ENCODE results near the gene SERTAD3. TPM values are rescaled to one million over a fixed set of nuclear protein-coding genes. Genes with fewer than 3 reads are reported as not detected.
"Not testable (repeated sequence)": the region's sequence is repeated elsewhere in the genome, so short reads cannot be mapped to it uniquely, and the experiment has no call there.

The SERTAD3 gene
- total RNA-seq, 2 donors from 2014 or later, result 14.3 to 23.9 TPM

DNA sequence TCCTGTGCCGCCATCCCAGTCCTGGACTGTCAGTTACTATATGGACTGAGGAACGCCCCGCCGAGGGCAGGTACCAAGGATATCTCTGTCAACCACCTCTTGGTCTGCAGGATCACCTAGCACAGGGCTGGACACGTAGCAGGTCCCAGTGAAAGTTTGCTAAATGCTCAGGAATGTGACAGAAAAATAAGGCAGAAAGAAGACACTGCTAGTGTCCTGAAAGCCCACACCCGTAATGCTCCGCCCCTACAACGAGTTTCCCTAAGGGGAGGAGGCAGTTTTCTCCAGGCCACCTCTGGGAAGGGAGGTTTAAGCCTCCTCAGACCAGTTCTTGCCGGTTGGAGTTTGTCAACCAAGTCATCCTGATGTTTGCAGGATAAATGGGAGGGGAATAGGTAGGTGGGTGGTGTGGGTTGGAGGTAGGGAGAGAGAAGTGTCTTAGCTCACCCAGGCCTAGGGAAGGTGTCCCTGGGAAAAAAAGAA lies 1.7 kb upstream of the SERTAD3 start:
- no peak for ATAC-seq (replicated peaks)
- H3K9me3 Mint-ChIP-seq, result no peaks in the 10 kb centered on the region
- H3K36me3 Mint-ChIP-seq (ENCODE audit: low read depth), result peaks cover 29% of the 10 kb centered on the region
- peaks cover 11% of the 10 kb centered on the region for H3K4me1 Mint-ChIP-seq
- peak overlapping the region; percentile 93 for H3K4me3 Mint-ChIP-seq
- H3K27ac Mint-ChIP-seq, result peak overlapping the region; percentile 41
- no peaks in the 10 kb centered on the region for H3K27me3 Mint-ChIP-seq

GRCh38 chr19:40444825-40445312 lies 734 bp upstream of the SERTAD3 start:
- no peaks in the 10 kb centered on the region for H3K27me3 Mint-ChIP-seq
- H3K27ac Mint-ChIP-seq, result peak overlapping the region; percentile 91
- peak overlapping the region; percentile 93 for H3K4me3 Mint-ChIP-seq
- ATAC-seq (replicated peaks), result no peak
- H3K4me1 Mint-ChIP-seq, result peaks cover 11% of the 10 kb centered on the region
- no peaks in the 10 kb centered on the region for H3K9me3 Mint-ChIP-seq
- peaks cover 33% of the 10 kb centered on the region for H3K36me3 Mint-ChIP-seq (ENCODE audit: low read depth)

DNA sequence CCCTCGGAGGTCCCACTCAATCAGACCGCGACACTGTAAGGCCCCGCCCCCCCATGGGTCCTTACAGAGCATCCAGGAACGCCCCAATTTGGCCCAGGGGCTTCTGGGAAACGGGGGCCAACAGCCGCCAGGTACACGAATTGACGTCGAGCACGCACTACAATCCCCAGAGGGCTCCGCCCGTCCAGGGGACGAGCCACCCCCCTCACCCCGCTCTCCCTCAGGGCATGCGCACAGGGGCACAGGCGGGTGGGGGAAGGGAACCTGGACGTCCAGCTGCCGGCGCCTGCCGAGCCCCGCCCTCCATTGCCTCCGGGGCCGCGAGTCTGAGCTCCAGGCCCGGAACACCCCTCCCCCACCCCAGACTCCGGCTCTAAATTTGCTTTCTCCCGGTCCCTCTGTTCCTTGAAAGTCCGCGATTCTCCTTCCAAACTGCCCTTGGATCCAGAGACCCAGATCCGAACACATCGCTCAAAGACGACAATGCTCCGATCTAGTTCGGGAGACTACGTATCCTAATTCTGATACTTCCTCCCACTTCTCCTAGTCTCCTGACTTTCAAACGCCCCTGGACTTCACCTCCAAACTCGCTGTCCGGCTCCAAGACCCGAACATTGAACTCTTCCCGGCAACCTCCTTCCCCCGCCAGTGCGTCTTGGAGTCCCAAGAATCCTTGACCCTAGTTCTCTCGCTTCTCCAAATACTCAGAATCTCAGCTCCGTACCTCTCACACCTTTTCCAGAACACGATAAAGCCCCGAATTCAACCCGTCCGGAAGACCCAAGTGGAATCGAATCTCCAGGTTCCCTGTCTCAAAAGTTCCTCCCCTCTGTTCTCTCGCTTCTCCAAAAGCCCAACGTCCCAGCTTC lies 770 bp downstream of the SERTAD3 start:
- Mint-ChIP-seq H3K36me3 (ENCODE audit: low read depth) (peaks cover 29% of the 10 kb centered on the region), H3K27me3 (no peaks in the 10 kb centered on the region), H3K4me3 (peak overlapping the region; percentile 93), H3K4me1 (peaks cover 11% of the 10 kb centered on the region), H3K9me3 (no peaks in the 10 kb centered on the region), H3K27ac (peak overlapping the region; percentile 91)
- peak; percentile 83 for ATAC-seq (replicated peaks)

GRCh38 chr19:40442328-40443130 lies 1.6 kb downstream of the SERTAD3 start:
- Mint-ChIP-seq H3K4me1 (peaks cover 11% of the 10 kb centered on the region), H3K9me3 (no peaks in the 10 kb centered on the region), H3K36me3 (ENCODE audit: low read depth) (peaks cover 29% of the 10 kb centered on the region)

GRCh38 chr19:40441719-40442253 lies 2.3 kb downstream of the SERTAD3 start:
- Mint-ChIP-seq H3K9me3 (no peaks in the 10 kb centered on the region), H3K36me3 (ENCODE audit: low read depth) (peaks cover 29% of the 10 kb centered on the region), H3K27ac (peak overlapping the region; percentile 91), H3K4me3 (peak overlapping the region; percentile 93), H3K4me1 (peaks cover 11% of the 10 kb centered on the region), H3K27me3 (no peaks in the 10 kb centered on the region)
- no peak for ATAC-seq (replicated peaks)

More at GRCh38 chr19:40442328-40443130, 1.6 kb downstream of the SERTAD3 start:
- H3K27me3 Mint-ChIP-seq, result no peaks in the 10 kb centered on the region
- no peak for ATAC-seq (replicated peaks)
- H3K4me3 Mint-ChIP-seq, result peak overlapping the region; percentile 93
- peak overlapping the region; percentile 91 for H3K27ac Mint-ChIP-seq

DNA sequence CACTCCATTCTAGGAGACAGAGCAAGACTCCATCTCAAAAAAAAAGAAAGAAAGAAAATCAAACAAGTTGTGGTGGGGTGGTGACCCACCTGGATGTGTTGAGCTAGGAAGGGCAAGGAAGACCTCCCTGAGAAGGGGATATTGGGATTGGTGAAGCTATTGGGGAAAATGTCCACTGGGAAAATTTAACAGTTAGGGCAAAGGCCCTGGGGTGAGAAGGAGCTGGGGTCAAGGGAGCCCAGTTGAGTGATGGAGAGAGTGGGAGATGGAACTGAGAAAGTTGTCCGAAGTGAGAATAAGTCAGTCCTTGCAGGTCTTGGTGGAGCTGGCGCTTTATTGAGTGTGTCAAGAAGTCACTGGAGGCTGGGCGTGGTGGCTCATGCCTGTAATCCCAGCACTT lies 5.9 kb downstream of the SERTAD3 start:
- no peak for ATAC-seq (replicated peaks)
- Mint-ChIP-seq H3K4me1 (peaks cover 9% of the 10 kb centered on the region), H3K27ac (peak overlapping the region; percentile 5), H3K27me3 (no peaks in the 10 kb centered on the region), H3K4me3 (no peak overlapping the region), H3K36me3 (ENCODE audit: low read depth) (peaks cover 29% of the 10 kb centered on the region), H3K9me3 (no peaks in the 10 kb centered on the region)

GRCh38 chr19:40433391-40434216 lies 10.5 kb downstream of the SERTAD3 start:
- peak; percentile 96 for ATAC-seq (replicated peaks)
- H3K9me3 Mint-ChIP-seq, result no peaks in the 10 kb centered on the region
- H3K27me3 Mint-ChIP-seq, result no peaks in the 10 kb centered on the region
- peak overlapping the region; percentile 96 for H3K27ac Mint-ChIP-seq
- peak overlapping the region; percentile 87 for H3K4me3 Mint-ChIP-seq
- H3K36me3 Mint-ChIP-seq (ENCODE audit: low read depth), result no peaks in the 10 kb centered on the region
- peaks cover 7% of the 10 kb centered on the region for H3K4me1 Mint-ChIP-seq

- H3K27me3 Mint-ChIP-seq; H3K36me3 Mint-ChIP-seq (ENCODE audit: low read depth); ATAC-seq (replicated peaks); H3K4me1 Mint-ChIP-seq; H3K9me3 Mint-ChIP-seq: not testable (repeated sequence)
- Mint-ChIP-seq H3K4me3 (peak overlapping the region; percentile 87), H3K27ac (peak overlapping the region; percentile 96)
Measured at GRCh38 chr19:40432760-40433159, 11.4 kb downstream of the SERTAD3 start.

- Mint-ChIP-seq H3K4me3 (no peak overlapping the region), H3K9me3 (no peaks in the 10 kb centered on the region), H3K4me1 (peaks cover 7% of the 10 kb centered on the region), H3K36me3 (ENCODE audit: low read depth) (no peaks in the 10 kb centered on the region), H3K27me3 (no peaks in the 10 kb centered on the region), H3K27ac (no peak overlapping the region)
- ATAC-seq (replicated peaks), result no peak
Measured at GRCh38 chr19:40431698-40432097, 12.4 kb downstream of the SERTAD3 start.

- not testable (repeated sequence) for H3K9me3 Mint-ChIP-seq; ATAC-seq (replicated peaks); H3K27me3 Mint-ChIP-seq; H3K27ac Mint-ChIP-seq; H3K36me3 Mint-ChIP-seq (ENCODE audit: low read depth); H3K4me3 Mint-ChIP-seq; H3K4me1 Mint-ChIP-seq
Measured at GRCh38 chr19:40430242-40430641, 13.9 kb downstream of the SERTAD3 start.

DNA sequence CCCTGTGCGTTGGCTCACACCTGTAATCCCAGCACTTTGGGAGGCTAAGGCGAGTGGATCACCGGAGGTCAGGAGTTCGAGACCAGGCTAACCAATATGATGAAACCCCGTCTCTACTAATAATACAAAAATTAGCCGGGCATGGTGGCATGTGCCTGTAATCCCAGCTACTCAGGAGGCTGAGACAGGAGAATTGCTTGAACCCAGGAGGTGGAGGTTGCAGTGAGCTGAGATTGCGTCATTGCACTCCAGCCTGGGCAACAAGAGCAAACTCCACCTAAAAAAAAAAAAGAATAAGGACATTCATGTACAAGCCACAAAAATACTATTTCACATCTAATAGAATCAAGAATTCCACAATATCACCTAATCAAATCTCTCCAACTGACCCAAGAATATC lies 15.9 kb downstream of the SERTAD3 start:
- H3K4me3 Mint-ChIP-seq; H3K9me3 Mint-ChIP-seq; H3K4me1 Mint-ChIP-seq; ATAC-seq (replicated peaks); H3K27me3 Mint-ChIP-seq; H3K27ac Mint-ChIP-seq: not testable (repeated sequence)
- peaks cover 26% of the 10 kb centered on the region for H3K36me3 Mint-ChIP-seq (ENCODE audit: low read depth)

- Mint-ChIP-seq H3K9me3 (no peaks in the 10 kb centered on the region), H3K27ac (peak within 1 kb of the TSS; percentile 97), H3K4me1 (peaks cover 3% of the 10 kb centered on the region), H3K36me3 (ENCODE audit: low read depth) (peaks cover 48% of the 10 kb centered on the region), H3K27me3 (no peaks in the 10 kb centered on the region), H3K4me3 (peak within 1 kb of the TSS; percentile 98)
- ATAC-seq (replicated peaks), result peak; percentile 85
Measured at GRCh38 chr19:40425450-40426287, 18.5 kb downstream of the SERTAD3 start, which contains the start of gene SERTAD1. Gene SERTAD1 (minus strand): TSS chr19:40425992. CDS start chr19:40423546, 2,446 bp downstream.

All from activated T-helper 17 cell treated with anti-CD3 and anti-CD28 coated beads, Interleukin-2, amount 50 U/mL, for 72 hours (primary cell).